Central memory CD4-positive, alpha-beta T cell (primary cell): Measurements from ENCODE around the gene PCSK1.

ENCODE experiments used
- DNase-seq: peaks from one replicate; pipeline ENCODE4 v3.0.0; 2022
- total RNA-seq, 3 experiments: gene quantifications; one replicate each; lab custom pipeline; 2026; lab: John Stamatoyannopoulos, UW

The PCSK1 gene
- total RNA-seq: 0 reads per million in 3 experiments

DNA sequence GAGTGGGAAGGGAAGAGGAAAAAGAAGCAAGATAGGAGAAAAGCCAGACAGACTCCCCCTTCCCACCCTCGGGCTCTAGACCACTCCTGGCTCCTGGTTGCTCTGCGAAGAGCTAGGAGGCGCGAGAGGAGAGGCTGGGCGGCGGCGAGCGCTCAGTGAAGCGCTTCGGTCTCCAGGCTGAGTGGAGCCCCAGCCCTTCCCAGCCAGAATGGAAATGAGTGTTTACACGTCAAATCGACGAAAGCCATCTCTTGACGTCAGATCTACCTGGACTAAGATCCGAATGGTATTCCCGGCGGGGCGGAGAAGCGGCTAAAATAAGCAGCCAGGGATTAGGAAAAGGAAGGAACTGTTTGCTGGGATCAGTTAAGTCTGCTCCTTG, at the start of gene PCSK1:
PCSK1 (minus strand) TSS at position 183 of the 382 bp plus-strand sequence. CDS start 206 bp downstream, outside the sequence.
- no peak for DNase-seq

DNA sequence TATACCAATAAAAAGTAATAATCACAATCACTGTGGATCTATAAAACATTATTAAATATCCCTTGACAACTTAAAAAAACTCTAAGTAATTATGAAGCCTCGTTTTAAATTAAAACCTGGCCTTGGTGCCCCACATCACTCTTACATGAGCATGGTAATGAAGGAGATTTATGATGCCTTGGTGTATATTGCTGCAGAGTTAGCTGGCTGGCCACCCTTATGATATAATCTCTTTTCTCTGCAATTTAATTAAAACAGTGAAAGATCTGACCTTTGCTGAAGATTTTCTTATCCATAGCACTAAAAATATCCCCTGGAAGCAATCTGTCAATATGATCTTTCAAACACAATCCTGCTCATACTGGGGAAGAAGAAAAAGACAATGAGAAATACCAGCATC, 48.8 kb upstream of the PCSK1 start:
- DNase-seq: no peak

DNA sequence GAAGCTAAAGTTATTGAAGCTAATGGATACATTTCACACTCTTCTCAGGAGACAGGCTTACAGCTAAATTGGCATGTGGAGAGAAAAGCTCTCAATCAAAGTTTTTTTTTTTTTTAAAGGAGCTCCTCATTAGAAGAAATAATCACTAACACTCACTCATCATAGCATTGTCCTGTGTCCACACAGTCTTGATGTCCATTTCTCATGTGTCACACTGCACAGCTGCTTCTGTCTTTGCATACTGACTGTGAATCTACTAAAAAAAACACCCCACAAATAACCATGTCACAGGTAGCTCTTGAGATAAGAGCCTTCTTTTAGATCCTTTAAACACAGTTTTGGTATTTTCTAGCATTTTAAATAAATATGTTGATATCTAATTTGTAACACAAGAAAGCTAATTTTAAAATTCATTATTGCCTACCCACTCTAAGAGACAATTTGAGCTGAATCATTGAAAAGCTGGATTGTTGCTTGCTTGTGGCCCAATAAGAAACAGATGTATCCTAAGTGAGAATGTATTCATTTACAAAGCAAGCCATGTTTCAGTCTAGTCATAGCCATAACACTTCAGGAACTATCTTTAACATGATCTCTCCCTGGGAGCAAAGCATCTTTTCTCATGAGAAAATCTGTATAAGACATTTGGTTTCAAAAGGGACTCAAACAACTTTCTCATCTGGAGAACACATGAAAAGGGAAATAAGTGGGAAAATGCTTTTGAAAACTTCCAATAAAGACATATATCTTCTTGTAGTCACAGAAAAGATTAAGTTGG, 48.1 kb upstream of the PCSK1 start:
- DNase-seq: no peak

- no peak for DNase-seq
Measured at GRCh38 chr5:96478983-96479382, 45.9 kb upstream of the PCSK1 start.

GRCh38 chr5:96476654-96477053, 43.6 kb upstream of the PCSK1 start:
- no peak for DNase-seq

DNA sequence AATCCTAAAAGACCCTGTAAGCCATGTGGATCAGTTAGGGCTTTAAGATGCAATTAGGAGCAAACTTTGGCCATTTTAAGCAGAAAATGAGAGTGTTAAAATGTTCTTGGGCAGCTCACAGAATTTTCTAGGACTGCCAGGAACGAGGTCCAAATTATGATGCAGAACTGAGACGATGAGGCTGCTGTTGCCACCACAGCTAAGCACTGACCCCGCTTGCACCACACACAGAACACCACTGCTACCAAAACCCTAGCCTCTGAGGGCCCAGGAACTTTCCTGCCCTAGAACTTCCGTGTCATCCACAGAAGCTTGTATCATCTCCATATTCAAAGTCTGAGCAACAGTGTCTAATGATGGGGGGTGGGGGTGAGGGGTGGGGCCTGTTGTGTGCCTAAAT, 41.0 kb upstream of the PCSK1 start:
- DNase-seq: no peak

- DNase-seq: no peak
Measured at GRCh38 chr5:96473155-96473554, 40.1 kb upstream of the PCSK1 start.

DNA sequence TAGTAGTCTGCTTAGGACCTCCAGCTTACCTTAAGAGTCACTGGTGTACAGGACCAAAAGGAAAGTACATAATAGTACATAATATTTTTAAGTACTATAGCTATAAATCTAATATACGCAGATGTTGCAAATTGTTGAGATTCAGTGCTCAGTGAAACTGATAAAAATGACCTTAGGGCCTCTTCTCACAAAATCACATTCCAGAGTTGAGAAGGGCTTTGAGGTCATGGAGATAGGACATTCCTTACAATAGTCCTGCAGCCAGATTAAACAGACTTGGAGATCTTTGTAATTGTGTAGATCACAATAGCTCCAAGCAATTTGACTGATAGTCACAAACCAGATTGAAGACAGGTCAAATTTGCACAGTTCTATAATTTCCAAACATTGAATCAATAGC, 37.7 kb upstream of the PCSK1 start:
- no peak for DNase-seq

DNA sequence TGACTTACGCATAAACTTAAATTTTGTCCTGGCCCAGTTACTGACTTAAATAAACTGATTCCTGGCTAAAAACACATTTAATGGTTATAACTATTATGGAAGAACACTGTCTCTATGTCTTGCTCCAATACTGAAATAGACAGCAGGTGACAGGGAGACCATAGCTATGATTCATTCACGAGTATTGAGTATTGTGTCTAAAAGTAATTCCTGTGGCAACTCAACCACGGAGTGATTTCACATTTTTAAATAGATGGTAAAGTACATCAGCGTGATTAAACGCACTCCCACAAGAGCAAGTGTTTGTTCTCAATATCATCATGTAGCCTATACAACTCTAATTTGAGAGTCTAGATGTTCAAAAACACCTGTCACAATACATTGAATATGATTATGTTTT, 35.9 kb upstream of the PCSK1 start:
- no peak for DNase-seq

GRCh38 chr5:96463091-96463490, 30.0 kb upstream of the PCSK1 start:
- no peak for DNase-seq

DNA sequence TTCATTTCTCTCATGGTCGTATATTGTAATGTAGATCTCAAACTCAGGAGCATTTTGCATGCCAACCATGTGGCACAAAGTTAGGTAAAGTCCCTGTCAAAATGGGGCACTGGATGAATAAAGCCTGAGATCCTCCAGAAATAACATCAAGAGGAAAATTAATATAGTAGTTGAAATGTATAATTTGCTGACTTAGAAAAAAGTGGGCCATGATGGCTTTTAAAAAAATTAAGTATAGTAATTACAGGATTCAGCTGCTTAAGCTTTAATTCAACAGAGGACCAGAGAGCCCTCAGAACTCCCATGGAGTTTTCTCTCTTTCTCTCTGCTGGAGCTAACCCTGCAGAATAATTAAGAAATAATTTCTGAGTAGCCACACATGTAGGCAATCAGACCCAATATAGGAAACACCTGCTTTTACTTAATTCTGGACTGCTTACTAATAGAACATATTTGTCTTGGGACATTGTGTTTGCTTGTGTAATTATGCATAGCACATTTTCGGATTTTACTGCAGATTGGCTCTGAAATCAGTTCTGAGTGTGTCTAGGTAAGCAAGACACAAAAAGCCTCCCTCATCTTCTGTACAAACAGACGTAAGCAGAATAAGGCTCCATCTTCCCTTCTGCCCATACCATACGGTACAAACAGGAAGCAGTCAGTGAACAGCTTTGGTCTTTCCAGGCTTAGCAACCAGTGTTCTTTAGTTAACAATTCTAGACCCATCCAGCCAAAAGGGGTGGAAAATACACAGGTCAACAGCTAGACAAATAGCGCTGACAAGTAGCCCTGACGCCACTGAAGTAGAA, 26.5 kb upstream of the PCSK1 start:
- DNase-seq: no peak

DNA sequence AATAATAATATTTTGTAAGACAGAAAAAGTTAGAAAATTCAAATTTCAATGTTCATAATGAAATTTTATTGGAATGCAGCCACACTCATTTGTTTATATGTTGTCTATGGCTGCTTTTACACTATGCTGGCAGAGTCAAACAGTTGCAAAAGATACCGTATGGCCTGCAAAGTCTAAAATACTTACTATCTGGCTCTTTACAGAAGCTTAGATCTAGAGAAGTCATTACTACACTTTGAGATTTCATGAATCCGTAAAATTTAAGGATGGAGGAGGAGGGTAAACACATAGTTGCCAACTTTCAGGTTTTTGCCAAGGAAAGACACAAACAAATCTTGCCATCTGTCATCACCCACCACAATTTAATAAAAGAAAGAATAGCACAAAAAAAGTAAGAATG, 25.1 kb upstream of the PCSK1 start:
- no peak for DNase-seq

- DNase-seq: no peak
Measured at GRCh38 chr5:96455789-96456188, 22.7 kb upstream of the PCSK1 start.

DNA sequence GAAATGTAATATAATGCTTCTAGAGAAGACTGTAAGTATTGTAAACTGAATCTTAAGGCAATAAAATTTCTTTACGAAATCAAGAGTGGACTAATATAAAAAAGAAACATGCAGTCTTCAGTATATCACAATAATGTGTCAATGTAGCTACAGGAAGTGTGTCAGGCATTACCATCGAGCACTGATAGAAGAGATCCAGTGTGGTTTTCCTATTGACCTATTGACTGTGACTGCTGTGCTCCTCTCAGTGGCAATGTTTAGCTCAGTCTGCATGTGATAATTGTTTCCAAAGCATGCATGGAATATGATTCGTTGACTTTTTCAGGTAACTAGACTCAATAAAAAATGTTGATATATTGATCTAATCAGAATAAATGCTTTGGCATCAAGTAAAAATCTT, 20.3 kb upstream of the PCSK1 start:
- no peak for DNase-seq

- DNase-seq: no peak
Measured at GRCh38 chr5:96447949-96448348, 14.9 kb upstream of the PCSK1 start.

DNA sequence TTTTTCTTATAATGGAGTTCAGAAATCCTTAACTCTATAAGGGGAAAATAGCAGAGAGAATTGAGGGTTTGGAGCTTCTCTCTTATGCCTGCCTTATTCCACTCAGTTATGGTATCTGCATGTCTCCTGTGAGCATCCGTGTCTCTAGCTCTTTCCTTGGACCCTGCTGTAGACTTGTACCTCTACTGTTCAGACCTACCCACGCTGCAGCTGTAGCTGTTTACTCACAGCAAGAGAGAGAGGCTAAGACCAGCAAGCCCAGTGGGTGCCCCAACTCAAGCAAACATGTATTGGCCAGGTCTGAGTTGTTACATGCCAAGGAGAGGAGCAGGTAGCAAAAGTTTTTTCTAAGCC, 7.1 kb upstream of the PCSK1 start:
- no peak for DNase-seq

- DNase-seq: no peak
Measured at GRCh38 chr5:96439477-96440184, 6.6 kb upstream of the PCSK1 start.

DNA sequence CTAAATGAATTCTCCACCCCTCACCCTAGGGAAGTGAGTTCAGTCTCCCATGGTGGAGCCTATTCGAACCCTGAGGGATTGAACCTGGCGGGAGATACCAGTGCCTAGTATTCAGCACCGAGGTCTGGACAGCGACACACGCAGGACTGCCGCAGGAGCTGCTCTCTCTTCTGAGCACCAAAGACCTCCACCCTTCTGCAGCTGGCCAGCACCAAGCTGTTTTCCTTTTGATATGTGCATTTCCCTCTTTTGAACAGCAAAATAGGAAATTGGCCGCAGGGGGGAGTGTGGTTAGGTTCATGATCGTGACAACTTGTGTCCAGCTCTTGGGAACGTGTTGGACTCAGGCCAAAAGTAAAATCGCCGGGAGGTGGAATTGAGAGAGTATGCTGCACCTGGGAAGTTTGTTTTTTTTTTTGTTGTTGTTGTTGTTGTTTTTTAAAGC, 1.2 kb upstream of the PCSK1 start:
- peak; percentile 8 for DNase-seq

DNA sequence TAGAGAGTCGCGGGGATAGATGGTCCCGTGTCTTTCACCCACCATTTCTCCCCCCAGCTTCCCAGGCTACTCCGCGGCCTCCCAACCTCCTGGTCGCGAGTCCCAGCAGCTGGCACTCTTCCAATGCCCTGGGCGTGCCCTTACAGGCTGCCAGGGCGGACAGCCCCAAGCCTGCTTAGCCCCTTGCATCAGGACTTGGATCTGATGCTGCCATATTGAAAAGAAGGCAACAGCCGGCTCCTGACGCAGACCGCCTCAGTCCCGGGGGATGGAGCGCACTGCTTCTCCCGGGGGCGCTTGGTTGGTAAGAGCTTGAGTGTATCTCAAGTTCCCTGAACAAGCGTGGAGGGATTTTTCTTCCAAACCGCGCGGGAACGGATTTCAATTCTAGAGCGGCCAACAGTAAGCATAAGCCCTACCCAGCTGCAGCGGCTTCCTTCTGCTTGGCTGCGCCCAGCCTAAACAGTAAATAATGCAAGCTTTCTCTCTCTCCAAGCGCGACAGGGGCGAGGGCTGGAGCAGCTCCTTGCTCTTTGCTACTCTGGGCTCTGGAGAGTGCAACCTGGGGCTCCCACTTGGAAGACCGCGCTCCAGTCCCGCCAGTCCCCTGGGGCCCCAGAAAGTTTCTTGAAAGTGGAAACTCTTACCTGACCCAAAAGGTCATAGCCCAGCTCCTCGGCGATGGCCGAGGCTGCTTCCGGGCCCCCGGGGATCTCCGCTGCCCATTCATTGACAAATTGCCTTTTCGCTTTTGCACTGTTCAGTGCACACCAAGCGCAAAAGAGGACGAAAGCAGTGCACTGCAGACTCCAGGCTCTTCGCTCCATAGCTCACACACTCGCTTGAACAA, 607 bp downstream of the PCSK1 start:
- DNase-seq: no peak

DNA sequence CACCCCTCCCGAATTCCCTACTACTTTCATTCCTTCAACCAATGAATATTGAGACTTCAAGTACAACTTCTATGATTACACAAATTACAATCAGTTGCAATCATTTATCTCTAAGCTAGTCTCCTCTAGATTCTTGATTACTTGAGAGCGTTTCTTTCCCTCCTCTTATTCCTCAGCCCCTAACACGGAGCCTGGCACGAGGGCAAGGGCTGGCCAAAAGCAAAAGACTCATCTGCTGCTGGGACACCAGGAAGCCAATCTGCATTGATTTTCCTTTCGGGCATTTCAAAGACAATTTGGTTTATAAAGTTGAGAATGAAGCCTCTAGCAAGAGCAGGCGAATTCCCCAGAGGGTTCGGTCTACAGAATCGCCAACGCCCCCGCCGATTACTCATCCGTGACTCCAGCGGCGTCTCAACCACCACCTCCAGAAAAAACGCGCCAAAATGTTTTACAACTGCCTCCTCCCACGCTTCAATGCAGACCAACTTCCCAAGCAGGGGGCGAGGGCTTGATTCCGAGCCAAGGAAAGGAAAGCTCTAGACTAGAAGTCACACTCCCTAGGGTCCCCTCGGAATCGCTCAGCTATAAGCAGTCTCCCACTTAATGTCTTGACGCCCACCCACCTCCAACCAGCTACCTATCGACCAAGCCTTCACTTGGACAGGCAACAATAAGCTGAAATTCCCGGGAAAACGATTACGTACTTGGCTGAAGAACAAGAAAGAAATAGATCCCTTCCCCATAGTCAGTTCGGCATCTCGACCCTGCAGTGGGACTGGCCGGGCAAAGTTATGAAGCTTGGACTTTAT, 1.5 kb downstream of the PCSK1 start:
- no peak for DNase-seq

- DNase-seq: no peak
Measured at GRCh38 chr5:96427824-96428223, 5.2 kb downstream of the PCSK1 start.

DNA sequence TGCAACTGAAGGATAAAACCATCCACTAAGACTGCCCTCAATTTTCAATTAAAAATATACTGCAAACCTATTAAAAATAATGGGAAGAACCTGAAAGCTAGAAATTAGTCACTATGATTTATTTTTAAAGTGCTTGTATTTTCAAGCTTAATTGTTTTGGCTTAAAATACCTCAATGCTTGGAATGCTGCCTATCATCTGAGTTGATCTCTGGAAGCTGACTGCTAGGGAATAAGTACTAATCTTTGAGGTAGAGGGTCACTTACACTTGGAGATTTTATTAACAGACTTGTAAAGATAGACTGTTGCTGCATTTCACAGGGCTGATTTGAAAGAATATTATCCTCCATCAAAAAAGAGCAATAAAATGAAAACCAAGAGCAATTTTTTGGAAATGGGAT, 6.2 kb downstream of the PCSK1 start:
- no peak for DNase-seq
